K562 (cell line): ENCODE results near the gene TCOF1. TPM values are rescaled to one million over a fixed set of nuclear protein-coding genes. Genes with fewer than 3 reads are reported as not detected.

Source experiments
- ATAC-seq: fragments of 200-7000 bp; cut with Tn5 transposase; 3 replicates; pipeline ENCODE4 v1.9.1; 2020; ENCODE audit warnings: moderate library complexity
- BruUV-seq: library from RNA; stranded (reverse); fragments of 400-500 nt; replicated peaks from 2 replicates; lab custom pipeline; 2021; lab: Mats Ljungman, UMichigan
- CTCF ChIA-PET: fragments of 300-600 bp; formaldehyde crosslinking; extraction: SDS; loops from one replicate; lab custom pipeline; 2021; ENCODE audit warnings: low intra/inter-chr PET ratio; lab: Yijun Ruan, JAX
- POLR2A ChIA-PET: fragments of 300-600, 350-650 bp; sonication (Branson Sonifier 250); formaldehyde crosslinking; extraction: SDS; loops from one replicate; lab custom pipeline; 2021; ENCODE audit warnings: antibody characterized with exemption, inconsistent platforms; lab: Yijun Ruan, JAX
- DNase-seq, 4 experiments: peaks; one replicate each; pipeline versions ENCODE4 v3.0.0 to v3.0.0-alpha.2; 2011 to 2018; ENCODE audit warnings: low spot score in 3 of 4, mixed read lengths in 3 of 4; ENCODE audit errors: extremely low read depth in 1 of 4
- FAIRE-seq: peaks from 2 replicates; lab custom pipeline; 2011; peaks lifted over from hg19 to GRCh38; lab: Jason Lieb, UNC
- H2AFZ ChIP-seq: 2 replicates; pipeline ENCODE4 v1.6.0; 2011; ENCODE audit warnings: low read depth, low read length, control low read depth, inconsistent platforms
- H3K27ac ChIP-seq: fragments of 200-600 bp; 3 replicates; pipeline ENCODE4 v1.8.0; 2011; ENCODE audit warnings: low read depth, mild to moderate bottlenecking, control low read depth, inconsistent platforms, low read length, moderate library complexity, mixed read lengths; ENCODE audit errors: extremely low read depth
- H3K27me3 ChIP-seq, 2 experiments: fragments of 300-600 bp in 1 of 2; 2 replicates in 1 of 2; 3 replicates in 1 of 2; pipeline versions ENCODE4 v1.6.0 to v1.8.0; 2011; ENCODE audit warnings: inconsistent platforms in 2 of 2, low read length in 2 of 2, mild to moderate bottlenecking in 1 of 2, mixed read lengths in 1 of 2, moderate library complexity in 1 of 2; ENCODE audit not compliant: control insufficient read depth in 2 of 2, insufficient read depth in 2 of 2
- H3K36me3 ChIP-seq: fragments of 300-600 bp; 3 replicates; pipeline ENCODE4 v1.8.0; 2011; ENCODE audit warnings: mild to moderate bottlenecking, low read length, inconsistent platforms; ENCODE audit not compliant: control insufficient read depth, insufficient read depth
- H3K4me1 ChIP-seq, 2 experiments: fragments of 200-600 bp in 1 of 2; replicated peaks in 1 of 2; 2 replicates in 1 of 2; 3 replicates in 1 of 2; pipeline versions ENCODE4 v1.5.1 to v1.8.0; 2011; ENCODE audit warnings: inconsistent platforms in 2 of 2, low read length in 2 of 2, mild to moderate bottlenecking in 1 of 2, mixed read lengths in 1 of 2, moderate library complexity in 1 of 2; ENCODE audit not compliant: control insufficient read depth in 2 of 2, insufficient read depth in 2 of 2
- H3K4me2 ChIP-seq: 2 replicates; pipeline ENCODE4 v1.6.1; 2011; ENCODE audit warnings: low read length, control low read depth, inconsistent platforms, mixed read lengths; ENCODE audit not compliant: insufficient read depth
- H3K4me3 ChIP-seq: fragments of 200-600 bp; sonication (generic), shearing (Covaris generic); 2 replicates; pipeline ENCODE4 v1.5.1; 2016; ENCODE audit warnings: control low read depth, inconsistent platforms
- H3K79me2 ChIP-seq: fragments of 200-600 bp; 3 replicates; pipeline ENCODE4 v1.8.0; 2011; ENCODE audit warnings: low read length, inconsistent platforms; ENCODE audit not compliant: control insufficient read depth, insufficient read depth
- H3K9ac ChIP-seq, 2 experiments: 2 replicates each; pipeline versions ENCODE4 v1.6.0 to v1.6.1; 2011; ENCODE audit warnings: low read depth in 2 of 2, low read length in 2 of 2, control low read depth in 1 of 2, inconsistent platforms in 1 of 2, mild to moderate bottlenecking in 1 of 2, mixed read lengths in 1 of 2; ENCODE audit not compliant: insufficient read depth in 1 of 2
- H3K9me1 ChIP-seq: one replicate; pipeline ENCODE4 v1.6.0; 2011; ENCODE audit warnings: inconsistent platforms, mild to moderate bottlenecking, low read length, moderate library complexity; ENCODE audit not compliant: control insufficient read depth, insufficient read depth
- H3K9me3 ChIP-seq: replicated peaks from 2 replicates; pipeline ENCODE4 v1.5.1; 2011; ENCODE audit warnings: low read depth, low read length, inconsistent platforms; ENCODE audit not compliant: control insufficient read depth, insufficient read depth
- H4K20me1 ChIP-seq: replicated peaks from 2 replicates; pipeline ENCODE4 v1.6.1; 2011; ENCODE audit warnings: low read length, inconsistent platforms, mixed read lengths; ENCODE audit not compliant: control insufficient read depth, insufficient read depth
- NFIC ChIP-seq: fragments of 450-650 bp; IDR thresholded peaks from 2 replicates; pipeline ENCODE4 v1.6.1; 2017; ENCODE audit warnings: mild to moderate bottlenecking, inconsistent platforms
- NR2C1 ChIP-seq, 2 experiments: fragments of 450-650 bp; IDR thresholded peaks; 2 replicates each; pipeline ENCODE4 v1.6.1; 2017; ENCODE audit warnings: mild to moderate bottlenecking in 2 of 2, antibody characterized with exemption in 1 of 2, inconsistent platforms in 1 of 2, missing compliant biosample characterization in 1 of 2, missing genetic modification characterization in 1 of 2
- WGBS: fragments of 100-300 bp; shearing (Covaris generic); methylation state at CpG from one replicate; pipeline ENCODE4 v1.1.6; 2016; ENCODE audit warnings: low coverage, mixed read lengths; ENCODE audit not compliant: insufficient coverage; ENCODE audit errors: missing lambda C conversion rate; 5-methylcytosine and 5-hydroxymethylcytosine counted together
- in situ Hi-C: fragments of 300-500 bp; cut with MboI; formaldehyde crosslinking; loops from 4 replicates; pipeline ENCODE4 v1.15.0; 2018; ENCODE audit warnings: inconsistent platforms, mixed read lengths
- intact Hi-C: fragments of 100-400 bp; cut with micrococcal nuclease; formaldehyde crosslinking; loops from 2 replicates; pipeline ENCODE4 v1.14.2; 2022
- polyA plus RNA-seq, 8 experiments: library from polyadenylated mRNA; depleted of rRNA in 4 of 8; stranded (reverse) in 5 of 8; unstranded in 3 of 8; fragments of >200 nt; fragmentation: Nextera tagmentation in 2 of 8; fragmentation: Illumina TruSeq in 1 of 8; extraction: Ambion mirVana in 2 of 8; extraction: Trizol in 1 of 8; gene quantifications; 2 replicates each; pipeline versions ENCODE4 v1.2.1 to v1.2.3, GENCODE V29; 2011 to 2014; ENCODE audit warnings: inconsistent platforms in 1 of 8, missing spikeins in 1 of 8
- total RNA-seq, 7 experiments: library from RNA; depleted of rRNA in 6 of 7; stranded (reverse); fragments of >200 nt in 6 of 7; fragmentation: Illumina TruSeq in 2 of 7; extraction: Trizol in 2 of 7; gene quantifications; 2 replicates each; pipeline versions ENCODE4 v1.2.1 to v1.2.3, GENCODE V29; 2011 to 2021; ENCODE audit warnings: low replicate concordance in 1 of 7
- TF ChIP-seq, protein P1 (sequence below): fragments of 450-650 bp; IDR thresholded peaks from 2 replicates; pipeline ENCODE4 v1.6.1; 2016; ENCODE audit warnings: mild to moderate bottlenecking, moderate library complexity

Gene TCOF1
- total and polyA plus RNA-seq, 9 of the 15 experiments (the other 6 are each of a cell fraction or from before 2014, with no cell fraction given): 9.8 to 134 (median 61.7) TPM

DNA sequence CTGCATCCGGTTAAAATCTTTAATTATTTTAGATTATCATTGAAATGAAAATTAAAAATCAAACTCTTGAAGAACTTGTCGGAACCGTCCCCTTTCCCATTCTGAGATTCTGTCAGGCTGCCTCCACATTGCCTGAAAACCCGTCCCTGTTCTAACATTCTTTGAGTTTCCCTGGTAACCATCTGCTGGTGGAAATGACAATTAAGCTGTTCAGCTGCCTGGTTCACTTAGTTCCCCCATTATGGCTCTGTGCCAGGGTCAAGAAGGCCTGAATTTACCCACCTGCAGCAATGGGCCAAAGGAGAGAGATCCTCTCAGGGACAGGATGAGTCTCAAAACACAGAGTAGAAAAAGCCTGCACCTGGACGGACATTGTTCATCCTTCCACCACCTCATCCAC, 11.8 kb upstream of the TCOF1 start:
- no peak overlapping the region for H3K4me2 ChIP-seq
- no peaks in the 10 kb centered on the region; a peak in 1 of 5 replicates for H3K4me1 ChIP-seq
- no peak overlapping the region for H3K4me3 ChIP-seq
- no peak for TF ChIP-seq NR2C1 (IDR thresholded peaks at IDR 0.05)
- no peak for TF ChIP-seq NR2C1 (tag; IDR thresholded peaks at IDR 0.05)
- TF ChIP-seq NFIC: peak; percentile 69
- intact Hi-C loops (no loop called here), in situ Hi-C loops (loop anchor here (5.0 kb wide), 1 partner anchor 73 kb away; no protein-coding TSS in a partner anchor)
- H3K9me1 ChIP-seq: no peaks in the 10 kb centered on the region
- no peak for ATAC-seq
- ChIA-PET POLR2A (interaction anchor here (0.7 to 1.3 kb wide), 2 partner anchors 9 to 23 kb away, joined by 3 to 8 read pairs; no protein-coding TSS in a partner anchor), CTCF (no interaction called here)
- H2AFZ ChIP-seq: no peak overlapping the region
- 0 out of 2 replicates have a peak, but pooled peaks cover 4% of the 10 kb centered on the region for H4K20me1 ChIP-seq
- H3K9me3 ChIP-seq: no peaks in the 10 kb centered on the region
- 3% methylated on average over 5 of the region's 5 CpGs for WGBS
- no peak for FAIRE-seq
- DNase-seq: no peak
- BruUV-seq: no TSS peak
- no peaks in the 10 kb centered on the region for H3K79me2 ChIP-seq
- peaks cover 13 to 28% of the 10 kb centered on the region in 2 experiments; a peak in 4 of 5 replicates for H3K27me3 ChIP-seq
- H3K36me3 ChIP-seq: no peaks in the 10 kb centered on the region
- H3K9ac ChIP-seq: no peak overlapping the region
- no peak overlapping the region for H3K27ac ChIP-seq

DNA sequence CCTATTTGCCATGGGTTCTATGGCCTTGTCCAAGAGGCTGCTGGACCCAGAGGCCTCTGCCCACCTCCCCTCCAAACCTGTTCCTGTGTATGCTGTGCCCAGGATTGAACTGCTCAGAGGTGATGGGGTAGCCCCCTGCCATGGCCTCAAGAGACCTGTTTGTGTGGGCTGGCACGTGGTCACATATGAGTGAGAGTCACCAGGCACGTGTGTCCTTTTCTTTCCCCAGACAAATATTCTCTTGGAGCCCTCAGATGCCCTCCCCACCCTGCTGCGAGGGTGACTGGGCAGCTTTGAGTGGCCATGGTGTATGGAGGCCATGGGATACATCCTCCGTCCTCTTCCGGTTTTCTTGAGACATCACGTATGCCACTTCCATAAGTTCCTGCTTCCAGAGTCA, 10.9 kb upstream of the TCOF1 start:
- 16% methylated on average over 6 of the region's 6 CpGs for WGBS
- H3K9me1 ChIP-seq: no peaks in the 10 kb centered on the region
- in situ Hi-C loops: loop anchor here (5.0 kb wide), 1 partner anchor 74 kb away; no protein-coding TSS in a partner anchor
- TF ChIP-seq, protein P1, sequence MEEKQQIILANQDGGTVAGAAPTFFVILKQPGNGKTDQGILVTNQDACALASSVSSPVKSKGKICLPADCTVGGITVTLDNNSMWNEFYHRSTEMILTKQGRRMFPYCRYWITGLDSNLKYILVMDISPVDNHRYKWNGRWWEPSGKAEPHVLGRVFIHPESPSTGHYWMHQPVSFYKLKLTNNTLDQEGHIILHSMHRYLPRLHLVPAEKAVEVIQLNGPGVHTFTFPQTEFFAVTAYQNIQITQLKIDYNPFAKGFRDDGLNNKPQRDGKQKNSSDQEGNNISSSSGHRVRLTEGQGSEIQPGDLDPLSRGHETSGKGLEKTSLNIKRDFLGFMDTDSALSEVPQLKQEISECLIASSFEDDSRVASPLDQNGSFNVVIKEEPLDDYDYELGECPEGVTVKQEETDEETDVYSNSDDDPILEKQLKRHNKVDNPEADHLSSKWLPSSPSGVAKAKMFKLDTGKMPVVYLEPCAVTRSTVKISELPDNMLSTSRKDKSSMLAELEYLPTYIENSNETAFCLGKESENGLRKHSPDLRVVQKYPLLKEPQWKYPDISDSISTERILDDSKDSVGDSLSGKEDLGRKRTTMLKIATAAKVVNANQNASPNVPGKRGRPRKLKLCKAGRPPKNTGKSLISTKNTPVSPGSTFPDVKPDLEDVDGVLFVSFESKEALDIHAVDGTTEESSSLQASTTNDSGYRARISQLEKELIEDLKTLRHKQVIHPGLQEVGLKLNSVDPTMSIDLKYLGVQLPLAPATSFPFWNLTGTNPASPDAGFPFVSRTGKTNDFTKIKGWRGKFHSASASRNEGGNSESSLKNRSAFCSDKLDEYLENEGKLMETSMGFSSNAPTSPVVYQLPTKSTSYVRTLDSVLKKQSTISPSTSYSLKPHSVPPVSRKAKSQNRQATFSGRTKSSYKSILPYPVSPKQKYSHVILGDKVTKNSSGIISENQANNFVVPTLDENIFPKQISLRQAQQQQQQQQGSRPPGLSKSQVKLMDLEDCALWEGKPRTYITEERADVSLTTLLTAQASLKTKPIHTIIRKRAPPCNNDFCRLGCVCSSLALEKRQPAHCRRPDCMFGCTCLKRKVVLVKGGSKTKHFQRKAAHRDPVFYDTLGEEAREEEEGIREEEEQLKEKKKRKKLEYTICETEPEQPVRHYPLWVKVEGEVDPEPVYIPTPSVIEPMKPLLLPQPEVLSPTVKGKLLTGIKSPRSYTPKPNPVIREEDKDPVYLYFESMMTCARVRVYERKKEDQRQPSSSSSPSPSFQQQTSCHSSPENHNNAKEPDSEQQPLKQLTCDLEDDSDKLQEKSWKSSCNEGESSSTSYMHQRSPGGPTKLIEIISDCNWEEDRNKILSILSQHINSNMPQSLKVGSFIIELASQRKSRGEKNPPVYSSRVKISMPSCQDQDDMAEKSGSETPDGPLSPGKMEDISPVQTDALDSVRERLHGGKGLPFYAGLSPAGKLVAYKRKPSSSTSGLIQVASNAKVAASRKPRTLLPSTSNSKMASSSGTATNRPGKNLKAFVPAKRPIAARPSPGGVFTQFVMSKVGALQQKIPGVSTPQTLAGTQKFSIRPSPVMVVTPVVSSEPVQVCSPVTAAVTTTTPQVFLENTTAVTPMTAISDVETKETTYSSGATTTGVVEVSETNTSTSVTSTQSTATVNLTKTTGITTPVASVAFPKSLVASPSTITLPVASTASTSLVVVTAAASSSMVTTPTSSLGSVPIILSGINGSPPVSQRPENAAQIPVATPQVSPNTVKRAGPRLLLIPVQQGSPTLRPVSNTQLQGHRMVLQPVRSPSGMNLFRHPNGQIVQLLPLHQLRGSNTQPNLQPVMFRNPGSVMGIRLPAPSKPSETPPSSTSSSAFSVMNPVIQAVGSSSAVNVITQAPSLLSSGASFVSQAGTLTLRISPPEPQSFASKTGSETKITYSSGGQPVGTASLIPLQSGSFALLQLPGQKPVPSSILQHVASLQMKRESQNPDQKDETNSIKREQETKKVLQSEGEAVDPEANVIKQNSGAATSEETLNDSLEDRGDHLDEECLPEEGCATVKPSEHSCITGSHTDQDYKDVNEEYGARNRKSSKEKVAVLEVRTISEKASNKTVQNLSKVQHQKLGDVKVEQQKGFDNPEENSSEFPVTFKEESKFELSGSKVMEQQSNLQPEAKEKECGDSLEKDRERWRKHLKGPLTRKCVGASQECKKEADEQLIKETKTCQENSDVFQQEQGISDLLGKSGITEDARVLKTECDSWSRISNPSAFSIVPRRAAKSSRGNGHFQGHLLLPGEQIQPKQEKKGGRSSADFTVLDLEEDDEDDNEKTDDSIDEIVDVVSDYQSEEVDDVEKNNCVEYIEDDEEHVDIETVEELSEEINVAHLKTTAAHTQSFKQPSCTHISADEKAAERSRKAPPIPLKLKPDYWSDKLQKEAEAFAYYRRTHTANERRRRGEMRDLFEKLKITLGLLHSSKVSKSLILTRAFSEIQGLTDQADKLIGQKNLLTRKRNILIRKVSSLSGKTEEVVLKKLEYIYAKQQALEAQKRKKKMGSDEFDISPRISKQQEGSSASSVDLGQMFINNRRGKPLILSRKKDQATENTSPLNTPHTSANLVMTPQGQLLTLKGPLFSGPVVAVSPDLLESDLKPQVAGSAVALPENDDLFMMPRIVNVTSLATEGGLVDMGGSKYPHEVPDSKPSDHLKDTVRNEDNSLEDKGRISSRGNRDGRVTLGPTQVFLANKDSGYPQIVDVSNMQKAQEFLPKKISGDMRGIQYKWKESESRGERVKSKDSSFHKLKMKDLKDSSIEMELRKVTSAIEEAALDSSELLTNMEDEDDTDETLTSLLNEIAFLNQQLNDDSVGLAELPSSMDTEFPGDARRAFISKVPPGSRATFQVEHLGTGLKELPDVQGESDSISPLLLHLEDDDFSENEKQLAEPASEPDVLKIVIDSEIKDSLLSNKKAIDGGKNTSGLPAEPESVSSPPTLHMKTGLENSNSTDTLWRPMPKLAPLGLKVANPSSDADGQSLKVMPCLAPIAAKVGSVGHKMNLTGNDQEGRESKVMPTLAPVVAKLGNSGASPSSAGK: 0 out of 2 replicates have a peak, but pooled peaks have one; percentile 23

More for the DNA sequence above, 10.9 kb upstream of the TCOF1 start:
- DNase-seq (no peak), FAIRE-seq (no peak), ATAC-seq (no peak)
- Histone ChIP-seq H3K79me2 (no peaks in the 10 kb centered on the region), H3K4me1 (no peaks in the 10 kb centered on the region; a peak in 1 of 5 replicates), H3K27ac (no peak overlapping the region), H3K9me3 (no peaks in the 10 kb centered on the region), H2AFZ (0 out of 2 replicates have a peak overlapping the region, but pooled peaks have one; percentile 23), H3K9ac (no peak overlapping the region), H4K20me1 (0 out of 2 replicates have a peak, but pooled peaks cover 5% of the 10 kb centered on the region), H3K4me3 (no peak overlapping the region), H3K27me3 (peaks cover 11 to 20% of the 10 kb centered on the region in 2 experiments; a peak in 4 of 5 replicates), H3K36me3 (no peaks in the 10 kb centered on the region), H3K4me2 (no peak overlapping the region)
- ChIA-PET CTCF (no interaction called here), POLR2A (interaction anchor here (1.0 kb wide), 1 partner anchor 18 kb away, joined by 3 read pairs; no protein-coding TSS in a partner anchor)
- intact Hi-C loops: no loop called here
- BruUV-seq: no TSS peak
